H9 (cell line): ENCODE data around the gene MRPL43. TPM values are rescaled to one million over a fixed set of nuclear protein-coding genes. Genes with fewer than 3 reads are reported as not detected.

Source experiments
- DNase-seq: peaks from one replicate; pipeline ENCODE4 v3.0.0-alpha.2; 2017
- H2AFZ ChIP-seq: one replicate; pipeline ENCODE4 v1.6.1; 2013; ENCODE audit warnings: mild to moderate bottlenecking, low read length, control low read depth, moderate library complexity
- H2AK5ac ChIP-seq: 2 replicates; pipeline ENCODE4 v1.6.1; 2013; ENCODE audit warnings: low read length, control low read depth, mixed read lengths; ENCODE audit not compliant: insufficient read length
- H2BK120ac ChIP-seq: one replicate; pipeline ENCODE4 v1.6.1; 2013; ENCODE audit warnings: low read depth, mild to moderate bottlenecking, low read length, control low read depth, inconsistent platforms; ENCODE audit not compliant: poor library complexity, severe bottlenecking
- H2BK12ac ChIP-seq: 2 replicates; pipeline ENCODE4 v1.6.1; 2013; ENCODE audit warnings: low read length, control low read depth, mixed read lengths, low read depth; ENCODE audit not compliant: insufficient read length
- H2BK15ac ChIP-seq: 2 replicates; pipeline ENCODE4 v1.6.1; 2013; ENCODE audit warnings: low read depth, low read length, control low read depth
- H2BK20ac ChIP-seq: one replicate; pipeline ENCODE4 v1.6.1; 2013; ENCODE audit warnings: low read depth, mild to moderate bottlenecking, low read length, control low read depth, inconsistent platforms; ENCODE audit not compliant: poor library complexity, severe bottlenecking
- H2BK5ac ChIP-seq: 2 replicates; pipeline ENCODE4 v1.6.1; 2013; ENCODE audit warnings: low read length, control low read depth, mixed read lengths; ENCODE audit not compliant: insufficient read length
- H3K14ac ChIP-seq: 2 replicates; pipeline ENCODE4 v1.6.1; 2013; ENCODE audit warnings: low read length, control low read depth; ENCODE audit not compliant: insufficient read depth
- H3K18ac ChIP-seq: 2 replicates; pipeline ENCODE4 v1.6.1; 2013; ENCODE audit warnings: low read depth, mild to moderate bottlenecking, mixed read lengths, low read length, control low read depth; ENCODE audit not compliant: insufficient read length
- H3K23ac ChIP-seq: 2 replicates; pipeline ENCODE4 v1.6.1; 2013; ENCODE audit warnings: low read length, control low read depth, mixed read lengths, low read depth; ENCODE audit not compliant: insufficient read length
- H3K23me2 ChIP-seq: 2 replicates; pipeline ENCODE4 v1.6.1; 2013; ENCODE audit warnings: low read depth, mild to moderate bottlenecking, mixed read lengths, low read length, control low read depth; ENCODE audit not compliant: insufficient read length, poor library complexity, severe bottlenecking
- H3K27ac ChIP-seq: 2 replicates; pipeline ENCODE4 v1.5.1; 2013; ENCODE audit warnings: low read length, control low read depth, mixed read lengths, low read depth; ENCODE audit not compliant: insufficient read length
- H3K27me3 ChIP-seq: 2 replicates; pipeline ENCODE4 v1.6.1; 2013; ENCODE audit warnings: low read length, control low read depth, inconsistent platforms; ENCODE audit not compliant: insufficient read depth
- H3K4ac ChIP-seq: 2 replicates; pipeline ENCODE4 v1.6.1; 2013; ENCODE audit warnings: low read depth, mild to moderate bottlenecking, control low read depth, inconsistent platforms, low read length, moderate library complexity
- H3K4me1 ChIP-seq: 2 replicates; pipeline ENCODE4 v1.6.1; 2013; ENCODE audit warnings: low read length, control low read depth, inconsistent platforms; ENCODE audit not compliant: insufficient read depth
- H3K4me2 ChIP-seq: 2 replicates; pipeline ENCODE4 v1.6.1; 2013; ENCODE audit warnings: low read length, control low read depth, mixed read lengths; ENCODE audit not compliant: insufficient read length, insufficient read depth
- H3K56ac ChIP-seq: 2 replicates; pipeline ENCODE4 v1.6.1; 2013; ENCODE audit warnings: low read depth, mild to moderate bottlenecking, mixed read lengths, low read length, control low read depth; ENCODE audit not compliant: insufficient read length
- H3K79me1 ChIP-seq: 2 replicates; pipeline ENCODE4 v1.6.1; 2013; ENCODE audit warnings: low read depth, mild to moderate bottlenecking, moderate library complexity, low read length, control low read depth, inconsistent platforms; ENCODE audit not compliant: insufficient read depth, poor library complexity, severe bottlenecking
- H3K79me2 ChIP-seq: 2 replicates; pipeline ENCODE4 v1.6.1; 2013; ENCODE audit warnings: low read length, control low read depth, inconsistent platforms; ENCODE audit not compliant: insufficient read depth
- H3K9ac ChIP-seq: 2 replicates; pipeline ENCODE4 v1.6.1; 2013; ENCODE audit warnings: low read length, control low read depth, mixed read lengths; ENCODE audit not compliant: insufficient read length; ENCODE audit errors: extremely low read depth
- H3K9me3 ChIP-seq: one replicate; pipeline ENCODE4 v1.6.1; 2013; ENCODE audit warnings: low read depth, low read length, inconsistent platforms; ENCODE audit not compliant: control insufficient read depth
- H3T11ph ChIP-seq: one replicate; pipeline ENCODE4 v1.6.1; 2013; ENCODE audit warnings: mild to moderate bottlenecking, low read length, control low read depth, inconsistent platforms
- H4K20me1 ChIP-seq: one replicate; pipeline ENCODE4 v1.6.1; 2013; ENCODE audit not compliant: control insufficient read depth, insufficient read length, insufficient read depth
- H4K5ac ChIP-seq: 2 replicates; pipeline ENCODE4 v1.6.1; 2013; ENCODE audit warnings: low read depth, mild to moderate bottlenecking, mixed read lengths, low read length, control low read depth; ENCODE audit not compliant: insufficient read length
- H4K8ac ChIP-seq: replicated peaks from 2 replicates; pipeline ENCODE4 v1.6.1; 2013; ENCODE audit warnings: low read length, control low read depth, mixed read lengths, low read depth; ENCODE audit not compliant: insufficient read length
- H4K91ac ChIP-seq: 2 replicates; pipeline ENCODE4 v1.6.1; 2013; ENCODE audit warnings: low read depth, mild to moderate bottlenecking, moderate library complexity, mixed read lengths, low read length, control low read depth; ENCODE audit not compliant: insufficient read length
- H3K27ac Mint-ChIP-seq, 3 experiments: 2 replicates in 2 of 3; 3 replicates in 1 of 3; pipeline ENCODE4 v1.8.0; 2020 to 2021; ENCODE audit warnings: mixed read lengths in 3 of 3, mild to moderate bottlenecking in 1 of 3, moderate library complexity in 1 of 3
- H3K27me3 Mint-ChIP-seq: 2 replicates; pipeline ENCODE4 v1.8.0; 2021; ENCODE audit warnings: low read depth, mild to moderate bottlenecking, moderate library complexity, mixed read lengths
- H3K36me3 Mint-ChIP-seq, 3 experiments: 2 replicates in 2 of 3; 3 replicates in 1 of 3; pipeline ENCODE4 v1.8.0; 2020 to 2021; ENCODE audit warnings: low read depth in 3 of 3, mixed read lengths in 3 of 3; ENCODE audit not compliant: insufficient read depth in 1 of 3
- H3K4me1 Mint-ChIP-seq, 2 experiments: 2 replicates each; pipeline ENCODE4 v1.8.0; 2020; ENCODE audit warnings: mixed read lengths in 2 of 2
- H3K4me3 Mint-ChIP-seq, 2 experiments: 2 replicates in 1 of 2; 3 replicates in 1 of 2; pipeline ENCODE4 v1.8.0; 2020 to 2021; ENCODE audit warnings: mild to moderate bottlenecking in 2 of 2, mixed read lengths in 2 of 2, moderate library complexity in 1 of 2
- H3K9me3 Mint-ChIP-seq, 2 experiments: 2 replicates in 1 of 2; 3 replicates in 1 of 2; pipeline ENCODE4 v1.8.0; 2020; ENCODE audit warnings: mild to moderate bottlenecking in 2 of 2, mixed read lengths in 2 of 2, moderate library complexity in 1 of 2
- WGBS: extraction: QIAGEN DNeasy Blood & Tissue Kit; methylation state at CpG from one replicate; pipeline ENCODE4 v1.1.7; 2013; ENCODE audit warnings: missing lambda C conversion rate, low lambda C conversion rate, mixed read lengths; ENCODE audit not compliant: insufficient read length; ENCODE audit errors: extremely low coverage; 5-methylcytosine and 5-hydroxymethylcytosine counted together
- total RNA-seq: library from RNA; stranded (reverse); gene quantifications from 2 replicates; pipeline ENCODE4 v1.2.1, GENCODE V29; 2021
- TF ChIP-seq, protein P1 (sequence below): fragments of 200-600 bp; sonication (generic); conservative IDR thresholded peaks from 3 replicates; pipeline ENCODE4 v1.8.0; 2021; ENCODE audit warnings: antibody characterized with exemption, mild to moderate bottlenecking

The MRPL43 gene
- total RNA-seq, 1 experiment from 2014 or later, result 70.3 TPM

- DNase-seq, result peak; percentile 57
- H2BK12ac ChIP-seq, result no peak overlapping the region
- no peak overlapping the region for H2BK15ac ChIP-seq
- no peaks in the 10 kb centered on the region for H3K4me1 ChIP-seq
- TF ChIP-seq, protein P1, sequence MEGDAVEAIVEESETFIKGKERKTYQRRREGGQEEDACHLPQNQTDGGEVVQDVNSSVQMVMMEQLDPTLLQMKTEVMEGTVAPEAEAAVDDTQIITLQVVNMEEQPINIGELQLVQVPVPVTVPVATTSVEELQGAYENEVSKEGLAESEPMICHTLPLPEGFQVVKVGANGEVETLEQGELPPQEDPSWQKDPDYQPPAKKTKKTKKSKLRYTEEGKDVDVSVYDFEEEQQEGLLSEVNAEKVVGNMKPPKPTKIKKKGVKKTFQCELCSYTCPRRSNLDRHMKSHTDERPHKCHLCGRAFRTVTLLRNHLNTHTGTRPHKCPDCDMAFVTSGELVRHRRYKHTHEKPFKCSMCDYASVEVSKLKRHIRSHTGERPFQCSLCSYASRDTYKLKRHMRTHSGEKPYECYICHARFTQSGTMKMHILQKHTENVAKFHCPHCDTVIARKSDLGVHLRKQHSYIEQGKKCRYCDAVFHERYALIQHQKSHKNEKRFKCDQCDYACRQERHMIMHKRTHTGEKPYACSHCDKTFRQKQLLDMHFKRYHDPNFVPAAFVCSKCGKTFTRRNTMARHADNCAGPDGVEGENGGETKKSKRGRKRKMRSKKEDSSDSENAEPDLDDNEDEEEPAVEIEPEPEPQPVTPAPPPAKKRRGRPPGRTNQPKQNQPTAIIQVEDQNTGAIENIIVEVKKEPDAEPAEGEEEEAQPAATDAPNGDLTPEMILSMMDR, result no peak
- no peaks in the 10 kb centered on the region for H3K79me1 ChIP-seq
- H3K4me2 ChIP-seq, result peak overlapping the region; percentile 61
- no peak overlapping the region for H4K5ac ChIP-seq
- Mint-ChIP-seq H3K27ac (no peak overlapping the region), H3K27me3 (peaks cover 85% of the 10 kb centered on the region), H3K4me3 (peak overlapping the region; percentile 48 to 72), H3K4me1 (peaks cover 17 to 30% of the 10 kb centered on the region in 2 experiments), H3K9me3 (no peaks in the 10 kb centered on the region; a peak in 1 of 5 replicates), H3K36me3 (no peaks in the 10 kb centered on the region)
- no peak overlapping the region for H3K56ac ChIP-seq
- H3K27ac ChIP-seq, result no peak overlapping the region
- H3K18ac ChIP-seq, result no peak overlapping the region
- H2AK5ac ChIP-seq, result no peak overlapping the region
- H2AFZ ChIP-seq, result no peak overlapping the region
- H3K9ac ChIP-seq, result no peak overlapping the region
- no peaks in the 10 kb centered on the region for H4K20me1 ChIP-seq
- peaks cover 10% of the 10 kb centered on the region for H3K23me2 ChIP-seq
- H4K8ac ChIP-seq, result no peak overlapping the region
- no peaks in the 10 kb centered on the region for H3K9me3 ChIP-seq
- no CpG with 5 or more reads among the region's 20 CpGs for WGBS
- H3K23ac ChIP-seq, result no peak overlapping the region
- no peak overlapping the region for H2BK120ac ChIP-seq
- no peak overlapping the region for H3T11ph ChIP-seq
- no peak overlapping the region for H2BK20ac ChIP-seq
- peaks cover 17% of the 10 kb centered on the region; the same call in 1 of the 2 replicates for H3K27me3 ChIP-seq
- no peak overlapping the region for H2BK5ac ChIP-seq
- H4K91ac ChIP-seq, result no peak overlapping the region
- H3K4ac ChIP-seq, result no peak overlapping the region
- no peak overlapping the region for H3K14ac ChIP-seq
- no peaks in the 10 kb centered on the region for H3K79me2 ChIP-seq
Observed at GRCh38 chr10:101018118-101018599, 30.9 kb upstream of the MRPL43 start.
